Chondrocyte (in vitro differentiated cells): ENCODE measurements around the gene MTHFD1. TPM values are rescaled to one million over a fixed set of nuclear protein-coding genes. Genes with fewer than 3 reads are reported as not detected.

Experiments
- total RNA-seq: library from RNA; stranded (reverse); gene quantifications from 3 replicates; pipeline ENCODE4 v1.2.1, GENCODE V29; 2021

The MTHFD1 gene
- total RNA-seq, 1 donor from 2014 or later = 54.2 TPM

Other genes starting within 250 kb of the MTHFD1 start
- gene ESR2, start 94.0 kb upstream of the MTHFD1 start, total RNA-seq = 0.41 TPM in 1 of 3 replicates, not detected in the others
- gene AKAP5, start 77.1 kb downstream of the MTHFD1 start, total RNA-seq = 4.2 to 9.0 TPM (median 4.3 TPM) in 3 replicates
- gene ZBTB25, start 115.5 kb downstream of the MTHFD1 start, total RNA-seq = 9.3 to 12.1 TPM (median 9.7 TPM) in 3 replicates
- gene ZBTB1, start 116.4 kb downstream of the MTHFD1 start, total RNA-seq = 48.5 to 49.9 TPM (median 49.3 TPM) in 3 replicates
- gene HSPA2, start 152.4 kb downstream of the MTHFD1 start, total RNA-seq = 1.2 to 3.2 TPM (median 1.7 TPM) in 3 replicates
- 0.72 to 1.1 TPM (median 1.0 TPM) in 3 replicates for gene PPP1R36, start 161.6 kb downstream of the MTHFD1 start, total RNA-seq